HK-2 (cell line): ENCODE results near the gene CLDN5.

ENCODE experiments used
- DNase-seq: peaks from one replicate; pipeline ENCODE4 v3.0.0-alpha.2; 2018; ENCODE audit not compliant: unreplicated experiment

The CLDN5 gene

GRCh38 chr22:19522190-19522880, 1.9 kb downstream of the CLDN5 start:
- DNase-seq: no peak

DNA sequence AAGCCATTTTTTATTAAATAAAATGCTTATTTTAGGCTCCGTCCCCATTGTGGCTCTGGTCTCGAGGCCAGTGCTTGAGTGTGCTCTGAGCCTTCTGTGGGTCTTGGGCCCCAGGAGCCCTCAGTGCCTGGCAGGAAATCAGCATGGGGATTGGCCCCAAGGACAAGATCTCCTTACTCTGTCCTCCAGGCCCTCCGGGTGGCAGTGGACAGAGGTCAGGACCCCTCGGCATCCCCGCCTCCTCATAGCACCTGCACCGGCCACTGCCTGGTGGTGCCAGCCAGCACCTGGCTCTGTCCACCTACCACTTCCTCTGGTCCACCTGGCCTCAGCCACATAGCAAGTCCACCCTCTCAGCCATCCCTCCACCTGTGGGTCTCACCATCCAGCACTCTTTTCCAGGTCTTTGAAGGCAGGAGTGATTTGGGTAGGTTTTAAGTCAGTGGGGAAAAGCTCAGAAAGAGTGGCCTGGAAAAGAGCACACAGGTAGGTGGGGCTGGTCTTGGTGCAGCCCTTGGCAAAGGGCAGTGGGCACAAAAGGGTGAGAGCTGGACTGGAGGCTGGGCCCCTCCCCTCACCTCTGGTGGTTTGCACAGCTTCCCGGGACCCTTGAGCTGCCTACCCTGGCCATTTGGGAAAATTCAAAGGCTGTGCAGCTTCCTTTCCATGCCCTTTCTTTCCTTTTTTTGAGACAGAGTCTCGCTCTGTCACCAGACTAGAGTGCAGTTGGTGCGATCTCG, 3.5 kb downstream of the CLDN5 start:
- no peak for DNase-seq

GRCh38 chr22:19520007-19520406, 4.2 kb downstream of the CLDN5 start:
- DNase-seq: no peak

DNA sequence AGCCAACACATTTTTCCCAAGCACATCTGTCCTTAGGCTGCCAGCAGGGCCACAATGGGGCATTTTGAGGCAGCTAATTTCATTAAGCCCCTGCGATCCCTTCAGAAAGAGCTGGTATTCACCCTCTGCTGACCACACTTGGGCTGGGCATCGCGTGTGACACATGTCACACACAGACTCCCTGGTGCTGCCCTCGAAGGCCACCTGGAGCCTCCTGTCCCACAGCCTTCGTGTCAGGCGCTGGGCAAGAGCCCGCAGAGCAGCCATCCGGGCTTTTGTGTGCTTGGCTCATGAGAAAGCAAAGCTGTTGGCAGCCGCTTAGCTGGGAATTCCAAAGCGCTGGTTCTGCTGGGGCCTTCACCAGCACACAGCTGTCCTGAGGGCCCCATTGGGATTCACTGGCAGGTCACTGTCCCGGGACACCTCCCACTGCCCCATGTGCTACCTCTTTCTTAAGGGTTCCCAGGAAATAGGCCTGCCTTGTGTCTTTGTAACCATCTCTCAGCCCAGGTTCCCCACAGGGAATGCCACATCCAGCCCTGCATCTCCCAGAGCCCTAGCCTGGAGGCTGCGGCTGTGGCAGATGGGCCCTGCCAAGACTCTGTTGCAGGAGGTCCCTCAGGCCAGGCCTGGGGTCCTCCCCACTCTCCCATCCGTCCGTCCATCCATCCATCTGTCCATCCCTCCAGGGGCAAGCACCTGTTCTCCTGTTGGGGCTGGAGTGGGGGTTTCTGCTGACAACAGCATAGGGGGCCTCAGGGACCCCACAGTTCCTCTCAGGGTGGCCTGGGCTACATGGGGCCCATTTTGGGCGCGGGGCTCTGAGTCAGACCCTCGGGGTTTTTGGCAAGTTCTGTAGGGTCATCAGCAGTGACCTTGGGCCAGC, 4.9 kb downstream of the CLDN5 start:
- DNase-seq: no peak

DNA sequence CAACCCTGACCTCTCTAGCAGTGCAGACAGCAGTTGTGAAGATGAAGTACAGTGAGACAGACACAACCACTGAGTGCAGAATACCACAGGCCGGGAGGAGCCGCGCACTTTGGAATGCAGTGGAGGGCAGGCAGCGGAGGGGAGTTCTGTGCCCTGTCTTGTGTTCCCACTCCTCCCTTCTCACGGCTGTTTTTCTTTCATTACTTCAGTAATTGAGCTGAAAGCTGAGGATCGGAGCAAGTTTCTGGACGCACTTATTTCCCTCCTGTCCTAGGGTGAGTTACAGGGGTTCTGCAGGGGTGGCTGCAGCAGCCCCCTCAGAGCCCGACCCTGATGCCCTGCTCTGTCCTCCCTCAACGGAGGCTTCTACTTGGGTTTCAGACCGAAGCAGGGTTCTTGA, 5.6 kb downstream of the CLDN5 start:
- no peak for DNase-seq

- DNase-seq: no peak
Observed at GRCh38 chr22:19517919-19518611, 6.1 kb downstream of the CLDN5 start.

GRCh38 chr22:19517171-19517500, 7.1 kb downstream of the CLDN5 start:
- DNase-seq: no peak

DNA sequence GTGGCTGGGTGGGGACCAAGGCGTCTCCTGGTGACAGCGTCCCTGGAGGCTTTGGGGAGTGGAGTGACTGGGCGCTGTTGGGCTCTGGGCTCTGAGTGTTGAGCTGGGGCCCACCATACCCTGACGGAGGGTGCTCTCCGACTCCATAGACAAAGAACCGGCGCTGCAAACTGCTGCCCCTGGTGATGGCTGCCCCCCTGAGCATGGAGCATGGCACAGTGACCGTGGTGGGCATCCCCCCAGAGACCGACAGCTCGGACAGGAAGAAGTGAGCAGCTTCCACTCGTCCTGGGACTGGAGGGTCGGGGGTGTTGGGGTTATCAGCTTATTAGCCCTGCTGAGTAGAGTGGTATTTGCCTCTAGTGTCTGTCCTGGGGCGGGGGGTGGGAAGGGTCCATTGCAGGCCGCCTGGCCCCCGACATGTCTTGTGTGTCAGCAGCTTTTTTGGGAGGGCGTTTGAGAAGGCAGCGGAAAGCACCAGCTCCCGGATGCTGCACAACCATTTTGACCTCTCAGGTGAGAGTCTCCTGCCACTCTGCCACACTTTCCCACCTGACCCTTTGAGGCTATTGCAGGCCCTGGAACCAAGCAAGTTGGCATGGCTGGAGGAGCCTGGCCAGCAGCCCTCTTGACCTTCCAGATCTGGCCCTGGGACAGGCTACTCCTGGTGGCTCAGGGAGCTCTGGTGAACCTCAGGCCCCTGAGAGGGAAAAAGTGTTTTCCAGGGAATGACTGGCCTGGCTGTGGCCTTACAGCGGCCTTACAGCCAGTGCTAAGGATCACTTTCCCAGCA, 7.6 kb downstream of the CLDN5 start:
- DNase-seq: no peak

DNA sequence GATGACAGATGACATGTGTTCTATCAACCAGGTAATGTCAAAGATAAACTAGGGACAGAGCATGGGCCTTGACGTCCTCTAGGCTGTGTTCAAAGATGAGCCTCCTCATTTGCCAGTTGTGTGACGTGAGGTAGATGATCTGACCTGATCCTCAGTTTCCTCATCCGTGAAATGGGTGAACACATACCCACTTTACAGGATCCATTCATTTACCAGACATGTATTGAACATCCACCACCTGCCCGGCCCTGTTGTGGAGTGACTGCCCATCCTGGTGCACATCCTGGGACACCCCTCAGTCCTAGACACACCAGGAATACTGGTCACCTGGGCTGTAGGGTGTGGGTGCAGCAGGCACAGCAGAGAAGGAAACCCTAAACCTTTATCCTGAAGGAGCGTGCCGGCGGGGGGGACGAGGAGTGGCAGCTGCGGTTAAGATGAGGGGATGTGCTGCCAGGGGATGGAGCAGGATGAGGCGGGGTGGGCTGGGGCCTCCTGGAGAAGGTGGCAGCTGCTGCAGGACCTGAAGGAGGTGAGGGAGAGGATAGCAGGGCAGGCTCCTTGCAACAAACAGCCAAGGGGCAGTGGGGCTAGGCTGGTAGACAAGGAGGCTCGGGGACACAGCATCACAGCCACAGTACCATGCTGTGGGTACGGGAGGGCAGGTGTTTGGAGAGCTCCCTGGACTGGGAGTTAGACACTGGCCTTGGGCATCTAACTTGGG, 8.4 kb downstream of the CLDN5 start:
- no peak for DNase-seq

DNA sequence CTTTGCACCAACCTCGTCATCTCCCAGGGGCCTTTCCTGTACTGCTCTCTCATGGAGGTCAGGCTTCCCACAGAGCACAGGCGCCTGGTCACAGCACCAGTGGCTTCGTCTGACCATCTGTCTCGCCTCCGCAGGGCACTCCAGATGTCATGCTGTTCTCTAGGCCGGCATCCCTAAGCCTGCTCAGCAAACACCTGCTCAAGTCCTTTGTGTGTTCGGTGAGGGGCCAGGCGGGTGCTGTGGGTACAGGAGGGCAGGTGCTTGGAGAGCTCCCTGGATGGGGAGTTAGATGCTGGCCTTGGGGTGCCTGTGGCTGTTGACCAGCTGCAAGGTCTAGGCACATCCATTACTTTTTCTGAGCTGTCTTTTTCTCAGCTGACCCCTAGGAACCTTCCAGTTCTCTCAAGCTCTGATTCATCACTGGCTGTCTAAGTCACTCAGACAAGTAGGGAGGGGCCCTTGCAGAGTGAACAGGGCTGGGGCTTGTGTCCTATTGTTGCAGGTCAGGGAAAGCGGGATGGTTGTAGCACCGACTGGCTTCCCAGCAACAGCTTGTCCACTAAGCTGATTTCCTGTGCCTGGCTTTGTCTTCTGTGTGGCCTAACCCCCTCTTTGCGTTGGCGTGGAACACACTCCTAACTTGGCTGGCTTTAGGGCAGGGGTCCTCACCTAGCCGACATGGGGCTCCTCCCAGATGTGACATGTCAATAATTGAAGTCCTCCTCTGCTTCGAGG, 9.2 kb downstream of the CLDN5 start:
- DNase-seq: no peak

DNA sequence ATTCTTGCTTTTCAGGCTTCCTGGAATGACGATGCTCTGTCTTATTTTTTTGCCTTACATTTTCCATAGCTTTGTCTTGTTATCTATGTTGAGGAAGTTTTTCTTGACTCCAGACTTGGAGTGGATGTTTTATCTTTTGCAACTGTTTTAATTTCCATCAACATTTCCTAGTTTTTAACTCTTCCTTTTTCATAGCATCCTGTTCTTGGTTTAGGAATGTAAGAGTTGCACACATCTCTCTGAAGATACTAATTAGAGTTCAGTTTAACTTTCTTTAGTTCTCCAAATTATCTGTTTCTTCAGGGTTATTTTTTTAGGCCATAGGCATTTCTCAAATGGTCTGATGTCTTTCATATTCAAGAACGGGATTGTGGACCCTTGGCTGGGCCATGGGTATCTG, 10.4 kb downstream of the CLDN5 start:
- DNase-seq: no peak

DNA sequence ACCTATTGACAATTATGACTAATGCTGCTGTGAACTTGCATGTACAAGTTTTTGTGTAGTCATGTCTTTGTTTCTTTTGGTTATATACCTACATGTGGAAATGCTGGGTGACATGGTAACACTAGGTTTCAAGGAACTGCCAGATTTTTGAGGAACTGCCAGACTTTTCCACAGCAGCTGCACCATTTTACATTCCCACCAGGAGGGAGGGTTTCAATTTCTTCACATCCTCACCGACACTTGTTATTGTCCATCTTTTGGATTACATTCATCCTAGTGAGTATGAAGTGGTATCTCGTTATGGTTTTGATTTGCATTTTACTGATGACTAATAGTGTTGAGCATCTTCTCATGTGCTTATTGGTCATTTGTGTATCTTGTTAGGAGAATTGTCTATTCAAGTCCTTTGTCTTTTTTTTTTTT, 13.3 kb downstream of the CLDN5 start:
- no peak for DNase-seq

- DNase-seq: no peak
Observed at GRCh38 chr22:19509923-19510322, 14.3 kb downstream of the CLDN5 start.

GRCh38 chr22:19509191-19509590, 15.0 kb downstream of the CLDN5 start:
- DNase-seq: no peak

GRCh38 chr22:19508024-19508776, 16.0 kb downstream of the CLDN5 start:
- no peak for DNase-seq

DNA sequence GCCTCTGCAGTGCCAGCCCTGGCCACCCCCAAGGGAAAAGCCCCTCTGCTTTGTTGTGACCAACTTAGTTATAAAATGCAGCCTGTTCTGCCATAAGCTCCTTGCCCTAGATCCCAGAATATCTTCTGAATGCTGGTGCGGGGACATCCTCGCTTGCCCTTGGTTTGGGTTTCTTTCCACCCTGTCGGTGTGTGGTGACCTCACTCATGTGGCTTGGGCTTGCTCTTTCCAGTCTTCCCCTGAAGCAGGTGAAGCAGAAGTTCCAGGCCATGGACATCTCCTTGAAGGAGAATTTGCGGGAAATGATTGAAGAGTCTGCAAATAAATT, 16.7 kb downstream of the CLDN5 start:
- DNase-seq: no peak

DNA sequence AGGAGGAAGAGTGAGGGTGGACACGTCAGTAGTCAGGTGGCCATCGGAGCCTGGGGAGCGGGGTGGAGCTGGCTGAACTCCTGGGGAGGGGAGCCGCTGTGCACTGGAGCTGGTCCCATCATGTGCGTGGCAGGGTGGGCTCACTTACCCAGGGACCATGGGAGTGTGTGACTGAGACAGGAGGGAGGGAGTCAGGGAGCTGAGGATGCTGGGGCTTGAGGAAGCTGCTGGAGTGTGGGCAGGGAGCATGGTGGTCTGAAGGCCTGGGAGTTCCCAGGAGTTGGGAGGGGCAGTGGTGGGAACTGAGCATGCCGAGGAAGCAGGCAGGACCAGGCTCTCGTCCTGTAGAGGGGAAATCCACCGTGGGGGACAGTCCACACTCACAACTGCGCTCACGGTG, 18.0 kb downstream of the CLDN5 start:
- DNase-seq: no peak

DNA sequence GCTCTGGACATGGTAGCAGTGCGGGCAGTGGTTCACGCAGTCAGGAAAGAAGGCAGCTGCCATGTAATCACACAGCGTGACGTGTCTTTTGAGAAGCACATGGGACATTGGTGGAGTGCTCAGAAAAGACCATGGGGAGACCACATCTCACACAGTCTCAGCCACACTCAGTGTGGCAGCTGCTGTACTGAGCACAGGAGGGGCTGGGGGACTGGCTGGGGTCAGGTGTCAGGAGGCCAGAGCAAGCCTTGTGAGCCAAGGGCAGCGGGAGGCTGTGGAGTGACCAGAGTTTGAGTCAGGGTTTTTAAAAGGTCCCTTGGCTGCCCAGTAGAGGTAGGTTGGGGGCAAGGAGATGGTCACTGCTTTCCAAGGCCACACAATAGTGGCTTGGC, 18.5 kb downstream of the CLDN5 start:
- DNase-seq: no peak
